Fibroblast of pulmonary artery (primary cell): ENCODE data around the gene MADCAM1.

Experiments
- DNase-seq: peaks from one replicate; pipeline ENCODE4 v3.0.0-alpha.2; 2010; ENCODE audit warnings: low read depth
- H3K4me3 ChIP-seq: replicated peaks from 2 replicates; pipeline ENCODE4 v1.5.1; 2011; ENCODE audit warnings: low read depth, mild to moderate bottlenecking, control low read depth, low read length, moderate library complexity
- TF ChIP-seq, protein P1 (sequence below): IDR thresholded peaks from 2 replicates; pipeline ENCODE4 v1.5.1; 2011; ENCODE audit warnings: mild to moderate bottlenecking, control low read depth, low read length, inconsistent platforms; ENCODE audit errors: missing control alignments

The MADCAM1 gene

DNA sequence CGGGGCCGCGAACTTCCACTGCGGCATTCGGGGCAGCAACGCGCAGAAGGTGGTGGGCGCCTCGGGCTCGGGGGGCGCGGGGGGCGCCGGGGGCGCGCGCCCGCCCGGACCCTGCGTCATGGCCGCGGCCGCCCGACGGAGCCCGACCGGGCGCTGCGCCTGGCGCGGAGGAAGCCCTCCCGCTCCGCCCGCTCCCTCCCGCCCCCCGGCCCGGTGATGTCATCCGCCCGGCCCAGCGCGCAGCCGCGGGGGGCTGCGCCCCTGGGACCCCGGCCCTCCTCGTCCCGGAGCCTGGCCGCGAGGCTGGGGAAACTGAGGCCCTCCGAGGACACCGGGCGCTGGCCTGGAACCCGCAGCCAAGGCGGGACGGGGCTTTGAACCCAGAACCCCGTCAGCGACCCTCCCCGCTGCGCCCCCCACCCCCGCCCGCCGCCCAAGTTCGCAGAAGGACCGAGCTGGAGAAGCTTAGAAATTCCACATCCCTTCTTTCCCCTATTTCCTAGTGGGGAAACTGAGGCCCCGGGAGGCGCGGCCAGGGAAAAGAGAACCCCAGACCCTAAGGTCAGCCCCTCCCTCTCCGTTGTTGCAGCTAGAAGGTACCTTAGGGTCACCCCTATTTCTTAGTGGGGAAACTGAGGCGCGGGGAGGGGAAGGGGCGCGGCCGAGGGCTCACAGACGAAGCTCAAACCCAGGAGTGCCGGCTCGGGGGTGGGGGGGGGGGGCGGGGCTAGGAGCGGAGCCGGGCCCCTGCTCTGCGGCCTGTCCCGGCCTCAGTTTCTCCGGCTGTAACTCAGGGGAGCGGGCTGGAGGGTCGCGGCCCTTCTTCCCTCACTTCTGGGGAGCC is 35.2 kb upstream of the MADCAM1 start, which contains the start of gene SHC2:
SHC2 (minus strand) TSS at position 157 of the 844 bp plus-strand sequence; CDS start at position 120, 37 bp downstream.
- no peak for DNase-seq
- peak within 1 kb of the TSS; percentile 53 for H3K4me3 ChIP-seq
- TF ChIP-seq, protein P1, sequence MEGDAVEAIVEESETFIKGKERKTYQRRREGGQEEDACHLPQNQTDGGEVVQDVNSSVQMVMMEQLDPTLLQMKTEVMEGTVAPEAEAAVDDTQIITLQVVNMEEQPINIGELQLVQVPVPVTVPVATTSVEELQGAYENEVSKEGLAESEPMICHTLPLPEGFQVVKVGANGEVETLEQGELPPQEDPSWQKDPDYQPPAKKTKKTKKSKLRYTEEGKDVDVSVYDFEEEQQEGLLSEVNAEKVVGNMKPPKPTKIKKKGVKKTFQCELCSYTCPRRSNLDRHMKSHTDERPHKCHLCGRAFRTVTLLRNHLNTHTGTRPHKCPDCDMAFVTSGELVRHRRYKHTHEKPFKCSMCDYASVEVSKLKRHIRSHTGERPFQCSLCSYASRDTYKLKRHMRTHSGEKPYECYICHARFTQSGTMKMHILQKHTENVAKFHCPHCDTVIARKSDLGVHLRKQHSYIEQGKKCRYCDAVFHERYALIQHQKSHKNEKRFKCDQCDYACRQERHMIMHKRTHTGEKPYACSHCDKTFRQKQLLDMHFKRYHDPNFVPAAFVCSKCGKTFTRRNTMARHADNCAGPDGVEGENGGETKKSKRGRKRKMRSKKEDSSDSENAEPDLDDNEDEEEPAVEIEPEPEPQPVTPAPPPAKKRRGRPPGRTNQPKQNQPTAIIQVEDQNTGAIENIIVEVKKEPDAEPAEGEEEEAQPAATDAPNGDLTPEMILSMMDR, result no peak

GRCh38 chr19:461721-462551 is 34.4 kb upstream of the MADCAM1 start:
- H3K4me3 ChIP-seq, result no peak overlapping the region
- no peak for DNase-seq

DNA sequence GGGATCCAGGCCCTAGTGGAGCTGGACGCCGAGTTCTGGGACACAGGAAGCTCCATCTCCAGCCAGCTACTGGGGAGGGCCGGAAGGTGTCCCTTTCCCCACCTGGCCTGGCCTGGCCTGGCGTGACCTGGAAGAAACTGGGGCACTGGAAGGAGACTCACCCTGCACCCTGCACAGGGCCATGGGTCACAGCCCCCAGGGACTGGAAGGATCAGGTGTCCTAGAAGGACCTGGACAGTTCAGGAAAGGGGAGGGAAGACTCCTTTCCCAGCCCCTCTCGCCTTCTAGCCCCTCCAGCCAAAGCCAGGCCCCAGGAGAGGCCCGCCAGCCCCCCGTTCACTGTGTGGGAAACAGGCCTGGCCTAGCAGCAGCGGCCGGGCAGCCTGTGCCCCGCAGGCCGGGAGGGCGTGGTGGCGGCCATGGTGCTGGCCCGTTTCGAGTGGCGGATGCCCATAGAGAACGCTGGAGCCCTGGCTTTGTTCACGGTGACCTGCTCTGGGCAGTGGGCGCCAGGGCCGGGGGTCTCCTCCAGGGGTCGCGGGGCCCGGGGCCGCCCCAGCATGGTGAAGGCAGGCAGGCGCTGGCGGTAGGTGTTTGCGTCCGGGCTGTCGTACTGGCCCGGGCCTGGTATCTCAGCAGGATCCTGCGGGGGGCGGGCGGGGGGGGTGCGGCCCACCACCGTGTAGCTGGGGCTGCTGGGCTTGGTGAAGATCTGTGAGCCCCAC is 32.6 kb upstream of the MADCAM1 start:
- H3K4me3 ChIP-seq, result no peak overlapping the region
- TF ChIP-seq, protein P1, result no peak
- DNase-seq, result no peak

More at GRCh38 chr19:461721-462551, 34.4 kb upstream of the MADCAM1 start:
- TF ChIP-seq, protein P1, result no peak

- TF ChIP-seq, protein P1, result no peak
- no peak for DNase-seq
- H3K4me3 ChIP-seq, result no peak overlapping the region
These were observed 32.1 kb upstream of the MADCAM1 start for GRCh38 chr19:464208-464545.

DNA sequence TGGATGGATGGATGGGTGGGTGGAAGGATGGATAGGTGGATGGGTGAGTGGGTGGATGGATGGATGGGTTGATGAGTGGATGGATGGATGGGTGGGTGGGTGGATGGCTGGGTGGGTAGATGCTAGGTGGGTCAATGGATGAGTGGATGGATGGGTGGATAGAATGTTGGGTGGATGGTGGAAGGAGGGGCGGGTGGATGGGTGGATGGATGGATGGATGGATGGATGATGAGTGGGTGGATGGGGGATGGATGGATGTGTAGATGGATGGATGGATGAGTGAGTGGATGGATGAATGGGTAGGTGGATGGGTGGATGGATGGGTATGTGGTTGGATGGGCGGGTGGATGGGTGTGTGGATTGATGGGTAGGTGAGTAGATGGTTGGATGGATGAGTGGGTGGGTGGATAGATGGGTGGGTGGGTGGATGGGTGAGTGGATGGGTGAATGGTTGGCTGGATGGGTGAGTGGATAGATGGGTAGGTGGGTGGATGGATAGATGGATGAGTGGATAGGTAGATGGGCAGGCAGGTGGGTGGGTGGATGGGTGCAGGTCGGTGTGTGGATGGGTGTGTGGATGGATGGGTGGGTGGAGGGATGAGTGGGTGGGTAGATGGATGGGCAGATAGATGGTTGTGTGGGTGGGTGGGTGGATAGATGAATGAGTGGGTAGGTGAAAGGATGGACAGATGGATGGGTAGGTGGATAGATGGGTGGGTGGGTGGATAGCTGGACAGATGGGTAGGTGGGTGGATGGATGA is 31.1 kb upstream of the MADCAM1 start:
- DNase-seq, result no peak
- TF ChIP-seq, protein P1, result no peak
- H3K4me3 ChIP-seq, result no peak overlapping the region

GRCh38 chr19:467554-467953 is 28.7 kb upstream of the MADCAM1 start:
- no peak overlapping the region for H3K4me3 ChIP-seq
- TF ChIP-seq, protein P1, result no peak
- DNase-seq, result no peak
